Measurements from ENCODE around the gene TENT5A. TPM values are rescaled to one million over a fixed set of nuclear protein-coding genes. Genes with fewer than 3 reads are reported as not detected.

TENT5A gene
- total RNA-seq, 4 donors from 2014 or later = 18.4 to 26.6 (median 24.7) TPM

GRCh38 chr6:81770381-81770780 is 17.9 kb upstream of the TENT5A start:
- 75 to 87% methylated on average over 1 of the region's 1 CpG for WGBS, 2 donors
- intact Hi-C loops (cut with DNase I; ENCODE audit: low total_unique reads) = no loop called here
- no peak for TF ChIP-seq POLR2A (IDR thresholded peaks at IDR 0.05)
- no peak for TF ChIP-seq CTCF (IDR thresholded peaks at IDR 0.05)
- no peak overlapping the region for H3K4me3 ChIP-seq (ENCODE audit: low read depth, poor library complexity, severe bottlenecking)
- no peak for DNase-seq (ENCODE audit: low spot score in 2 of 2)

DNA sequence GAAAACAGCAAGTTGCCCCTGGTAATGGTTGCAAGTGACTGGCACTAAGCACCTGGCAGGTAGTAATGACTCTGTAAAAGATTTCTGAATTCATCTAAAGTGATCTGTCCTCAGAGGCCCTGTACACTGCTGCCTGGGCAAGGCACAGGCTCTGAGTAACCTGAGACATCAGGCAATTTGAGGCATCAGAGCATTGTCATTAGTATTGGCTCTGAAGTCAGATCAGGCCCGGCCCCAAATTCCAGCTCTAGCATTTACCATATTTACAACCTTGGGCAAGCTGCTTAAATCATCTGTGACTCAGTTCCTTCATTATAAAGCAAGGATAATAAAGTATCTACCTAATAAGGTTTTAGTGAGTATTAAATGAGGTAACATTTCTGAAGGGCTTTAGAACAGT is 17.3 kb upstream of the TENT5A start:
- TF ChIP-seq POLR2A (IDR thresholded peaks at IDR 0.05) (no peak), CTCF (IDR thresholded peaks at IDR 0.05) (no peak)
- H3K4me3 ChIP-seq (ENCODE audit: low read depth, poor library complexity, severe bottlenecking) = no peak overlapping the region
- intact Hi-C loops (cut with DNase I; ENCODE audit: low total_unique reads) = no loop called here
- WGBS, 2 donors = 41 to 45% methylated on average over 1 of the region's 1 CpG
- DNase-seq (ENCODE audit: low spot score in 2 of 2) = no peak

GRCh38 chr6:81768150-81768942 is 15.9 kb upstream of the TENT5A start:
- intact Hi-C loops (cut with DNase I; ENCODE audit: low total_unique reads) = no loop called here
- no peak for DNase-seq (ENCODE audit: low spot score in 2 of 2)
- TF ChIP-seq POLR2A (IDR thresholded peaks at IDR 0.05) (no peak), CTCF (IDR thresholded peaks at IDR 0.05) (no peak)
- 64 to 84% methylated on average over 2 of the region's 2 CpGs for WGBS, 2 donors
- H3K4me3 ChIP-seq (ENCODE audit: low read depth, poor library complexity, severe bottlenecking) = no peak overlapping the region

DNA sequence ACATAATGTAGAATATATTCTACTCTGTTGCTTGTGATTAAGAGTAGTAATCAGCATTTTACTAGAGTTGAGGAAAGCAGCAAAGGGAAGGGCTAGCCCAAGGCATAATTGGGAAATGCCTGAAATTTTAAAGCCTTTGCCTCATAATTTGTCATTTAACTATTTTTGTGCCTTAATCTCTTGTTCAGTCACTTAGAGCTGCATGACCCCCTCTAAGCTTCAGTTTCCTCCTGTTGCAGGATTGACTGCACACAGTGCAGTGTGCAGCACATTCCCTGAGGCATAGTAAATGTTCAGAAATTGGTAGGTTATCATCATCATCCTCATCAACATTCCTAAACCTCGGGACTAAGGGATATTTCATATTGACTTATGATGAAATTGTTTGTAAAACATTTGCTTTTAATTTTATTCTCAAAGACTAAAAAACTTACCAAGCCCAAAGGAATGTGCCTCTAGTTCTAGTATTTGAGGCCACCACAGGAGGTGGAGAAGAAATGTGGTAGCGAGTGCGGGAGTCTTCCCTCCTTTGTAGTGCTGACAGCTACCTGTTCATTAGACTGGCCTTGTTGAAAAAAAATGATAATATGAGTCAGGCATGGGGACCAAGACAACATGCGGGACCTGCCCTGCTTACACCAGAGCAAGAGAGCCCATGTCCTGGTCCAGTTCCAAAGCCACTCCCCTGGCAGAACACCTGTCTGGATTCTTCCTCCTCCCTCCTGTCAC is 14.8 kb upstream of the TENT5A start:
- TF ChIP-seq POLR2A (IDR thresholded peaks at IDR 0.05) (no peak), CTCF (IDR thresholded peaks at IDR 0.05) (no peak)
- WGBS, 2 donors = 36 to 44% methylated on average over 4 of the region's 4 CpGs
- intact Hi-C loops (cut with DNase I; ENCODE audit: low total_unique reads) = no loop called here
- no peak for DNase-seq (ENCODE audit: low spot score in 2 of 2)
- H3K4me3 ChIP-seq (ENCODE audit: low read depth, poor library complexity, severe bottlenecking) = no peak overlapping the region

DNA sequence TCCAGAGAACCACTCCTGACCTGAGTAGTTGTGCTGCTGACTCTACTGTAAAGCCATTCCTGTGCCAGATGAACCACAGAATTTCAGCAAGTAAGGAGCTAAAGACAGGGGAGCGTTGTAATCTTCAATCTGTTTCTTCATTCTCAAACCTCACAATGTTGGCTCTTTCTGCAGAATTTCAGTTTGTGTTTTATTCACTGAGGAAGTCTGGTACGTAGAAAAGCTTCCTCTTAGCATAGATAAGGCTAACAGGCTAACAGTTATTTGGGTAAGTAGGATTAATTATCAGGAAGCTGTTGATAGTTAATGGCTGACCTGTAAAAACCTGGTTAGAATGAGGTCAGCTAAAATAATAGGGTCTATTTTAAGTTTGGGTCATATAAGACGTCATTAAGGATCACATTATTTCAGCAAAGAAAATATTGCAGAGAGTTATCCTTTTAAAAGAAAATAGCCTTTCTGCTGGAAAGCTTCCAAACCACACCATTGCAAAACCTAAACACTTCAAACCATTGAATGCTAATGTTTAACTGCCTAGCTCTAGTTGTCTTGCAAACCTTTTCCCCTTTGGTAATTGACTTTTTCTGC is 14.1 kb upstream of the TENT5A start:
- peak in 1 of 2 donors; percentile 35 for DNase-seq (ENCODE audit: low spot score in 2 of 2)
- intact Hi-C loops (cut with DNase I; ENCODE audit: low total_unique reads) = no loop called here

More for the DNA sequence above, 14.1 kb upstream of the TENT5A start:
- TF ChIP-seq POLR2A (IDR thresholded peaks at IDR 0.05) (no peak), CTCF (IDR thresholded peaks at IDR 0.05) (no peak)
- WGBS, 2 donors = 37 to 41% methylated on average over 3 of the region's 3 CpGs
- no peak overlapping the region for H3K4me3 ChIP-seq (ENCODE audit: low read depth, poor library complexity, severe bottlenecking)

All from lower leg skin (tissue), 4 donors.